Loucy (cell line): ENCODE results near the gene SRP19.

Source experiments
- CTCF ChIP-seq: fragments of 200-600 bp; sonication (generic); conservative IDR thresholded peaks from 2 replicates; pipeline ENCODE4 v1.5.1; 2014; ENCODE audit warnings: mild to moderate bottlenecking, antibody characterized with exemption, low read length
- EZH2phosphoT487 ChIP-seq: fragments of 200-600 bp; IDR thresholded peaks from 2 replicates; pipeline ENCODE4 v1.6.1; 2018; ENCODE audit warnings: antibody characterized with exemption, mild to moderate bottlenecking, moderate library complexity, borderline replicate concordance

DNA sequence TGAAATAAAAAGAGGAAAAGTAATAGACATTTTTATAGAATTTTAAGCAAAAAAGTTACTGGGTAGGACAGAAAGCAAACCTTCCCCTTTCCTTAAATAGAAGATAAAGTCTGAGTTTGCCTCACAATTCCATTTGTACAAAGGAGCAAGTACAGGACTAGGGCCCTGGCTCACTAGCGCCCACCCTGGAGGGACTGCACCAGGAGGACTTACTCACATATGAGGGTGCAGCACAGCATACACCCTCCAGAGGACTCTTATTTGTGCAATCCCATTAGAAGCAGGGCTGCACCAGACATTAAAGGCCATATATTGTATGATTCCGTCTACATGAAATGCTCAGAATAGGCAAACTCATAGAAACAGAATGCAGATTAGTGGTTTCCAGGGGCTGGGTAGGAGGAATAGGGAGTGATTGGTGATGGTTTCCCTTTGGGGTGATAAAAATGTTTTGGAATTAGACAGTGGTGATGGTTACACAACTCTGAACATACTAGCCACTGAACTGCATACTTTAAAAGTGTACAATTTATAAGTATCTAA is 56.4 kb downstream of the SRP19 start:
- TF ChIP-seq EZH2phosphoT487 (no peak), CTCF (peak; percentile 55)
